HL-60 (cell line): ENCODE results near the gene MAOA.

Source experiments
- GABPA ChIP-seq: IDR thresholded peaks from 2 replicates; pipeline ENCODE4 v1.6.1; 2012; ENCODE audit warnings: low read depth
- POLR2AphosphoS5 ChIP-seq: IDR thresholded peaks from 2 replicates; pipeline ENCODE4 v1.6.1; 2012; ENCODE audit warnings: low read depth
- REST ChIP-seq: IDR thresholded peaks from 2 replicates; pipeline ENCODE4 v1.6.1; 2012; ENCODE audit warnings: low read depth; ENCODE audit not compliant: insufficient replicate concordance
- SPI1 ChIP-seq: IDR thresholded peaks from 2 replicates; pipeline ENCODE4 v1.6.1; 2012; ENCODE audit warnings: low read depth, mild to moderate bottlenecking, borderline replicate concordance
- TF ChIP-seq, protein P1 (sequence below): IDR thresholded peaks from one replicate; pipeline ENCODE4 v1.5.1; 2011; ENCODE audit warnings: low read length, control low read depth, inconsistent platforms; ENCODE audit not compliant: insufficient read depth

- TF ChIP-seq, protein P1, sequence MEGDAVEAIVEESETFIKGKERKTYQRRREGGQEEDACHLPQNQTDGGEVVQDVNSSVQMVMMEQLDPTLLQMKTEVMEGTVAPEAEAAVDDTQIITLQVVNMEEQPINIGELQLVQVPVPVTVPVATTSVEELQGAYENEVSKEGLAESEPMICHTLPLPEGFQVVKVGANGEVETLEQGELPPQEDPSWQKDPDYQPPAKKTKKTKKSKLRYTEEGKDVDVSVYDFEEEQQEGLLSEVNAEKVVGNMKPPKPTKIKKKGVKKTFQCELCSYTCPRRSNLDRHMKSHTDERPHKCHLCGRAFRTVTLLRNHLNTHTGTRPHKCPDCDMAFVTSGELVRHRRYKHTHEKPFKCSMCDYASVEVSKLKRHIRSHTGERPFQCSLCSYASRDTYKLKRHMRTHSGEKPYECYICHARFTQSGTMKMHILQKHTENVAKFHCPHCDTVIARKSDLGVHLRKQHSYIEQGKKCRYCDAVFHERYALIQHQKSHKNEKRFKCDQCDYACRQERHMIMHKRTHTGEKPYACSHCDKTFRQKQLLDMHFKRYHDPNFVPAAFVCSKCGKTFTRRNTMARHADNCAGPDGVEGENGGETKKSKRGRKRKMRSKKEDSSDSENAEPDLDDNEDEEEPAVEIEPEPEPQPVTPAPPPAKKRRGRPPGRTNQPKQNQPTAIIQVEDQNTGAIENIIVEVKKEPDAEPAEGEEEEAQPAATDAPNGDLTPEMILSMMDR = no peak
- TF ChIP-seq POLR2AphosphoS5 = no peak
- no peak for TF ChIP-seq GABPA
- no peak for TF ChIP-seq REST
- no peak for TF ChIP-seq SPI1
Measured at GRCh38 chrX:43702660-43703059, 46.6 kb downstream of the MAOA start.
